HG03066 (cell line): ENCODE data around the gene ZNF410.

Source experiments
- ATAC-seq: cut with Tn5 transposase; IDR thresholded peaks from one replicate; pipeline ENCODE4 v1.9.1; 2021; ENCODE audit warnings: low read depth; ENCODE audit not compliant: unreplicated experiment

ZNF410 gene

DNA sequence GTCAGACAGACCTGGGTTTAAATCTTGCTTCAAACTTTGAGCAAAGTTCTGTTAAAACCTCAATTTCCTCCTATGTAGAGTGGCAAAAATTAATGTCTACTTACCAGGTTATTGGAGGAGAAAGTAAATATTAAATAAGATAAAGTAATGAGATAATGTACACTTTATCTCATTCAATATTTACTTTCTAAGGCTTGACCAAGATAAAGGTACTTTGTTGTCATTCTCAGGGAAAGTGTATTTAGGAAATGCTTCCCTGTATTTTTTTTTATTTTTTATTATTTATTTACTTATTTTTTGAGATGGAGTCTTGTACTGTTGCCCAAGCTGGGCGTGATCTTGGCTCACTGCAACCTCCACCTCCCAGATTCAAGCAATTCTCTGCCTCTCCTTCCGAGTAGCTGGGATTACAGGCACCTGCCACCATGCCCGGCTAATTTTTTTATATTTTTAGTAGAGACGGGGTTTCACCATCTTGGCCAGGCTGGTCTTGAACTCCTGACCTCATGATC lies 58.6 kb downstream of the ZNF410 start:
- ATAC-seq: no peak

DNA sequence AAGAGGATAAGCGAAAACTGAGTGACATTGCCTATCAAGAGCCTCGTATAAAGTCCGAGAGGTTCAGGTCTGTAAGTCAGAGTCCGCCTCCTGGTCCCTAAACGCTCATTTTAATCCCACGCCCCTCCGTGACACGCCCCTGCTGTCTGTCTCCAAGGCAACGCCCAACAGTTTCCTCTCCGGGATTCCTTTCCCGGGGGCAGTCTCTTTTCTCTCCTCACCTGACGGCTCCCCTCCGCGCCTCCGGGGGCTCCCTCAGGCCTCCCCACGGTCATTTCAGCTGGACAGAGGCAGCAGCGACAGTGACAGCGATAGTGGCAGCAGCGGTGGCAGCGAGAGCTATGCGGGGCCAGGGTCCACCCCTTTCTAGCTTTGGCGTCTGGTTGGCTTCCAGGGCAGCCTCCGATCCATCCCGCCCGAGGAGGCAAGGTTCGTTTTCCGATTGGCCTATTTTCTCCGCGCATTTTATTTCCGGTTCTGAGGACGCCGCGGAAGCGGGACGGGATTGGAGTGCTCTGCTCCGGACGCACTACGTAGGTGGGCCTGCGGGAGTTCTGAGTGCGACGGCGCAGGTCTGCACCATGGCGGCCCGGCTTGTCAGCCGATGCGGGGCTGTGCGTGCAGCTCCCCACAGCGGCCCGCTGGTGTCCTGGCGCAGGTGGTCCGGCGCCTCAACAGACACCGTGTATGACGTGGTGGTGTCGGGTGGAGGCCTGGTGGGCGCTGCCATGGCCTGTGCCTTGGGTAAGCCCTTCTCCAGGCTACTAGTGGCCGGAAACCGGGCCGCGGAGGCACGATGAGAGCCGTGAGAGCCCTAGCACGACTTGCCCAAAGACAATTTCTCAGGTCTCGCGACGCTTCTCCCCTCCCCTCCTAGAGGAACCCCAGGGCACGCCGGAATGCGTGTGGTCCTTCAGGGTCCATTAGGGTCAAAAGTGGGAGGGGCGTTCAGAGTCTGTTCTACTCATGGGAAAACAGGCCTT lies 63.4 kb downstream of the ZNF410 start, which contains the start of the genes COQ6 and FAM161B:
TSS of gene COQ6 (plus strand) at position 551 of the 983 bp plus-strand sequence. CDS start at position 582, 31 bp downstream.
TSS of gene FAM161B (minus strand) at position 343 of the 983 bp plus-strand sequence. CDS start at position 275, 68 bp downstream.
- ATAC-seq: peak; percentile 85

DNA sequence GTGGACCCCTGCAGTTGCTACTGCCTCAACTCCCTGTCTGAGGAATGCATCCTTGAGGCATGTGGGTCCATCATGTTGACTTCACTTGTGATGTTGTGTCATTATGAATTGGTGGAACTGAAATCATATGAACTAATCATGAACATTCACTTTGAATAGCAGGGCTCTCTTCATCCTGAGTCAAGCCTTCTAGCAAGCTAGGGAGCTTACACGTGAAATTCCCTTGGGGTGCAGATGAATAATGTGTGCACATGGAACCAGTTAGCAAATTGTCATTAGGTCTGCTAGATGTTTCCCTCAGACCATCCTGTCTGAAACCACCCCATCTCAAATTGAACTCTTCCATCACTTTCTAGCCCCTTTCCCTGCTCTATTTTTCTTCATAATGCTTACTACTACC lies 67.1 kb downstream of the ZNF410 start:
- no peak for ATAC-seq

DNA sequence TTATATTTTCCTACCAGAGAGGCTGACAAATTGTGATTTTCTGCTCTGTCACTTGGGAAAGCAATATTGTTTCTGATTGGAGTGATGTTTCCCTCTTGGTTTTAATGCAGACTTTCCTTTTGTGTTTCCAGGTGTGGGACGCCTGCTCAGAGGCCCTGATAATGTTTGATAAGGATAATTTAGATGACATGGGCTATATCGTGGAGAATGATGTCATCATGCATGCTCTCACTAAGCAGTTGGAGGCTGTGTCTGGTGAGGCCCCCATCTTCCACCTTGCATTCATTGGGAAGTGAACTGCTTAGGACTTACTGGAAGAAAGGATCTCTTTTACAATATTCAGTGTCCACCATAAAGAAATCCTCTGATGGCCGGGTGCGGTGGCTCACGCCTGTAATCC lies 69.0 kb downstream of the ZNF410 start:
- ATAC-seq: no peak

DNA sequence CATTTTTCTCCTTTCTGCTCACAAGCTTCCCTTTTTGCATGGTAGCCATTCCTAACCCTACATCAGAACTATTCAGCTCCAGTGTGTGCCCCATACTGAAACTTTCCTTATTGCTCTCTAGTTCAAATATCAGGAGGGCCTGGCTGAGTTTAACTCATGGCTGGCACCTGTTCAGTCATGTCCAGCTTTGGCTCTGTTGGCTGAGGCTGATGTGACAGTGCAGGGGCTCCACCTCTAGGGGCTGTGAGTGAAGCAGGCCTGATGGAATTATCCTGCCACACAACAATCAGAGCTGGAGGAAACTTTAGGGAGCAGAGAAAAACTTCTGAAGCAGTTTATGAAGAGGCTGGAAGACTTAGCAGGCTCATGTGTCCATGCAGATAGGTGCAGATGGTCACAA lies 71.9 kb downstream of the ZNF410 start:
- ATAC-seq: no peak

DNA sequence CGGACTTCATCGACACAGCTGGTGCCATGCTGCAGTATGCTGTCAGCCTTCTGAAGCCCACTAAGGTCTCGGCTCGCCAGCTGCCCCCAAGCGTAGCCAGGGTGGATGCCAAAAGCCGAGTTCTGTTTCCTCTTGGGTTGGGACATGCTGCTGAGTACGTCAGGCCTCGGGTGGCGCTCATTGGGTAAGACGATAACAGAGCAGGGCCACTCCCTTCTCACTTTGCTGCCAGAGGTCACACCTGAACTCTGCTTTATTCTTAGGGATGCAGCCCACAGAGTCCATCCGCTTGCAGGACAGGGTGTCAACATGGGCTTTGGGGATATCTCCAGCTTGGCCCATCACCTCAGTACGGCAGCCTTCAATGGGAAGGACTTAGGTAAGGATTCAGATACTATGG lies 74.5 kb downstream of the ZNF410 start:
- ATAC-seq: no peak

DNA sequence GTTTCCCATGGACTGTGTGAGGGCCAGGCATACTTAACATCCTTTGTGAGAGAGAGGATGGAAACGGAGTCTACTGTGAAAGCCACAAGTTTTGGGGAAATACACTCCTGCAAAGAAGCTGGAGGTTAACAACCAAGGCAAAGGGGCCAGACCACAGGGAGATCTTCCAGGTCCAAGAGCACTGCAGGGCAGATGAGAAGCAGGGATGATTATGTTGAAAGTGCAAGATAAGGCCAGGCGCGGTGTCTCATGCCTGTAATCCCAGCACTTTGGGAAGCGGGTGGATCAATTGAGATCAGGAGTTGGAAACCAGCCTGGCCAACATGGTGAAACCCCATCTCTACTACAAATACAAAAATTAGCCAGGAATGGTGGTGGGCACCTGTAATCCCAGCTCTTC lies 78.6 kb downstream of the ZNF410 start:
- no peak for ATAC-seq

DNA sequence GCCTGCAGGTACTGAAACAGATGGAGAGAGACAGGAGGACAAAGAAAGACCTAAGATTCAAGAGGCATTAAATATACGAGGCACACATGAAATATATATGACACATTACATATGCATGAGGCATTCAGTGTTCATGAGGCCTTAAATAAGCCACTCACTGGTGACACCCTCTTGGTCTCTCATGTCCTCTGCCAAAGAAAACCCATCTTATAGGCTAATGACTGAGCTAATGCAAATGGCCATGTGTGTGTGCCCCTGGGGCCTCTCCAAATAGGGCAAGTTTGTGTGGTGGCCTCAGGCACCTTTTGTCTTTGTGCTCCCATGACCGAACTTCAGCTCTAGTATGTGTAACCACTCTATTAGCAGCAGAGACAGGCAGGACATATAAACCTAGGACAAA lies 82.2 kb downstream of the ZNF410 start:
- no peak for ATAC-seq

DNA sequence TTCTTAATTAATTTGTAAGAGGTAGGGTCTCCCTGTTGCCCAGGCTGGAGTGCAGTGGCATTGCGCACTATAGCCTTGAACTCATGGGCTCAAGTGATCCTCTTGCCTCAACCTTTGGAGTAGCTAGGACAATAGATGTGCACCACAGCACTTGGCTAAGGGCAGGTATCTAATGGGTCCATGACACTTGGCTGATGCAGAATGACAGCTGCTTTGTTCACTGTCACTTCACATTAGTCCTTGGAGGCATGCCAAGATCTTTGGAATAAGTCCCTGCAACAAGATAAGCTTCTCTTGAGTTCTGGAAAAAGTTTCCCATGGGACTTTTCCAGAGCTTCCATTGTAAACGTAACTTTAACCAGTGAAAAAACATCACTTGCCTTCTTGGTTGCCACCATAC lies 86.8 kb downstream of the ZNF410 start:
- ATAC-seq: no peak

DNA sequence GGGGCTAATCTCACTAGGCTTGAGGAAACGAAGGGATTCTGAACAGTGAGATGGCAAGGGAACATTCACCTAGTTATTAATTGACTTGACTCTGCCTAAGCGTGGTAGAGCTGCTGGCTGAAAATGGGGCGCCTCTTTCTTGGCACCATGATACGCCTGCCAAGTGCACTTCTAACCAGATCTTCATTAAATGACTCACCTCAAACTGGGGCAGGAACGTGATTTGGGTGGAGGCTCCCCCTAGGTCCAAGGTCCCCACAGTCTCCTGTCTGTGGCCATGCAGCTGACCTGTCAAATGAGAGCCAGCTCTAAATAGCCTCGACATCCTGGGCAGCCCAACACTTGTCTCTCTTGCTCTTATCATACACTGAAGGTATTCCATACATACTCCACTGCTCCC lies 89.5 kb downstream of the ZNF410 start:
- no peak for ATAC-seq

DNA sequence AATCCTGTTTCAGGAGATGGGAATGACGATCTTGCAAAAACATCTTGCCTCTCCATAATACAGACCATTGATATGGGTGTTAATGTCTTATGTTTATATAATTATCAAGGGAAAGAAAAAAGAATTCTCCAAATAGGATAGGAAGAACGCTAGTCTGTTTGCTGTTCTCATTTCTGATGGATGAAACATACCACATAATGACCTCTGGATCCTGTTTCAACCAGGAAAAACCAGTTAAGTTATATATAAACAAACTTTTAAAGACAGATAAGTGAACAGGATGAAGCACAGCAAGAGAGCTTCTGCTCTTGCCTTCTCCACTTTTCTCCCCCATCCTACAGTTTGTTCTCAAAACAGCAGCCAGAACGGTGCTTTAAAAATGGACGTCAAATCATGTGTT lies 91.2 kb downstream of the ZNF410 start:
- no peak for ATAC-seq
